K562 (cell line): ENCODE measurements around the gene RNF25. TPM values are rescaled to one million over a fixed set of nuclear protein-coding genes. Genes with fewer than 3 reads are reported as not detected.
A peak's percentile ranks its signal among the peaks of the same experiment; 100 is the strongest.

ENCODE experiments used
- ATF1 ChIP-seq, 2 experiments: fragments of 450-650 bp in 1 of 2; IDR thresholded peaks; 2 replicates each; pipeline ENCODE4 v1.6.1; 2016; ENCODE audit warnings: missing compliant biosample characterization in 1 of 2, missing genetic modification characterization in 1 of 2
- BDP1 ChIP-seq: IDR thresholded peaks from 3 replicates; pipeline ENCODE4 v1.6.1; 2011; ENCODE audit not compliant: insufficient read length, insufficient read depth
- GABPB1 ChIP-seq: sonication (generic); formaldehyde crosslinking; IDR thresholded peaks from 2 replicates; pipeline ENCODE4 v1.8.0; 2022; ENCODE audit warnings: mild to moderate bottlenecking, missing genetic modification reagents
- JUND ChIP-seq, 2 experiments: IDR thresholded peaks; 2 replicates in 1 of 2; 3 replicates in 1 of 2; pipeline ENCODE4 v1.6.1; 2011; ENCODE audit warnings: borderline replicate concordance in 2 of 2, low read depth in 2 of 2, low read length in 2 of 2, improper control_type of control experiment in 1 of 2, missing biosample characterization in 1 of 2, missing genetic modification characterization in 1 of 2, missing genetic modification reagents in 1 of 2
- KDM5B ChIP-seq: fragments of 200-600 bp; sonication (generic); IDR thresholded peaks from 2 replicates; pipeline ENCODE4 v1.6.1; 2012; ENCODE audit warnings: low read depth, mild to moderate bottlenecking, moderate library complexity, low read length, control low read depth, inconsistent platforms; ENCODE audit not compliant: insufficient replicate concordance
- LCOR ChIP-seq: sonication (generic); formaldehyde crosslinking; IDR thresholded peaks from 2 replicates; pipeline ENCODE4 v1.8.0; 2022; ENCODE audit warnings: mild to moderate bottlenecking, missing genetic modification reagents
- MCM3 ChIP-seq: fragments of 450-650 bp; IDR thresholded peaks from 2 replicates; pipeline ENCODE4 v1.6.1; 2016
- MTA1 ChIP-seq: fragments of 450-650 bp; IDR thresholded peaks from 2 replicates; pipeline ENCODE4 v1.6.1; 2017; ENCODE audit warnings: borderline replicate concordance
- NCOA6 ChIP-seq: fragments of 450-650 bp; IDR thresholded peaks from 2 replicates; pipeline ENCODE4 v1.6.1; 2017; ENCODE audit warnings: mild to moderate bottlenecking
- NFRKB ChIP-seq: fragments of 450-650 bp; IDR thresholded peaks from 2 replicates; pipeline ENCODE4 v1.6.1; 2016; ENCODE audit warnings: low read depth
- POLR3A ChIP-seq: IDR thresholded peaks from 2 replicates; pipeline ENCODE4 v1.6.1; 2011; ENCODE audit warnings: borderline replicate concordance, mild to moderate bottlenecking, moderate library complexity; ENCODE audit not compliant: insufficient read length, insufficient read depth; ENCODE audit errors: extremely low read depth
- RBBP5 ChIP-seq: fragments of 200-600 bp; sonication (generic); IDR thresholded peaks from 2 replicates; pipeline ENCODE4 v1.6.1; 2012; ENCODE audit warnings: borderline replicate concordance, mild to moderate bottlenecking, low read length, control low read depth, inconsistent platforms; ENCODE audit not compliant: insufficient read depth, poor library complexity, severe bottlenecking
- SAP30 ChIP-seq: fragments of 200-600 bp; sonication (generic); IDR thresholded peaks from 2 replicates; pipeline ENCODE4 v1.6.1; 2012; ENCODE audit warnings: borderline replicate concordance, low read depth, mild to moderate bottlenecking, moderate library complexity, low read length, control low read depth, inconsistent platforms; ENCODE audit not compliant: insufficient read depth, poor library complexity, severe bottlenecking
- SP2 ChIP-seq: IDR thresholded peaks from 2 replicates; pipeline ENCODE4 v1.6.1; 2011; ENCODE audit warnings: mild to moderate bottlenecking, low read depth, low read length, moderate library complexity; ENCODE audit not compliant: poor library complexity, severe bottlenecking; ENCODE audit errors: extremely low read depth
- SRF ChIP-seq, 2 experiments: fragments of 250-450, 450-650 bp in 1 of 2; sonication (Bioruptor Pico) in 1 of 2; sonication (generic) in 1 of 2; formaldehyde crosslinking; IDR thresholded peaks; 2 replicates each; pipeline versions ENCODE4 v1.5.0 to v1.5.1; 2020 to 2022; ENCODE audit warnings: mild to moderate bottlenecking in 1 of 2, missing genetic modification reagents in 1 of 2
- TCF3 ChIP-seq: sonication (generic); formaldehyde crosslinking; IDR thresholded peaks from 2 replicates; pipeline ENCODE4 v1.4.0; 2020; ENCODE audit warnings: mild to moderate bottlenecking, missing genetic modification reagents
- ZNF121 ChIP-seq: sonication (generic); formaldehyde crosslinking; conservative IDR thresholded peaks from 2 replicates; pipeline ENCODE4 v1.8.0; 2022; ENCODE audit warnings: missing genetic modification reagents
- ZNF324 ChIP-seq: fragments of 250-450 bp; sonication (Bioruptor Pico); IDR thresholded peaks from 2 replicates; pipeline ENCODE4 v1.4.0; 2020; ENCODE audit warnings: mild to moderate bottlenecking
- ZNF586 ChIP-seq: fragments of 450-650 bp; formaldehyde crosslinking; conservative IDR thresholded peaks from 2 replicates; pipeline ENCODE4 v1.4.0; 2020; ENCODE audit warnings: mild to moderate bottlenecking, moderate library complexity
- ZNF76 ChIP-seq: fragments of 250-450 bp; sonication (Bioruptor Pico); IDR thresholded peaks from 2 replicates; pipeline ENCODE4 v1.4.0; 2020; ENCODE audit warnings: mild to moderate bottlenecking, moderate library complexity, borderline replicate concordance
- polyA plus RNA-seq, 8 experiments: library from polyadenylated mRNA; depleted of rRNA in 4 of 8; stranded (reverse) in 5 of 8; unstranded in 3 of 8; fragments of >200 nt; fragmentation: Nextera tagmentation in 2 of 8; fragmentation: Illumina TruSeq in 1 of 8; extraction: Ambion mirVana in 2 of 8; extraction: Trizol in 1 of 8; gene quantifications; 2 replicates each; pipeline versions ENCODE4 v1.2.1 to v1.2.3, GENCODE V29; 2011 to 2014; ENCODE audit warnings: inconsistent platforms in 1 of 8, missing spikeins in 1 of 8
- total RNA-seq, 7 experiments: library from RNA; depleted of rRNA in 6 of 7; stranded (reverse); fragments of >200 nt in 6 of 7; fragmentation: Illumina TruSeq in 2 of 7; extraction: Trizol in 2 of 7; gene quantifications; 2 replicates each; pipeline versions ENCODE4 v1.2.1 to v1.2.3, GENCODE V29; 2011 to 2021; ENCODE audit warnings: low replicate concordance in 1 of 7
- TF ChIP-seq, protein P1 (sequence below): IDR thresholded peaks from 2 replicates; pipeline ENCODE4 v1.6.1; 2012; ENCODE audit warnings: low read depth, low read length, improper control_type of control experiment, borderline replicate concordance
- TF ChIP-seq, protein P2 (sequence below): sonication (generic); formaldehyde crosslinking; IDR thresholded peaks from 2 replicates; pipeline ENCODE4 v1.9.0; 2022; ENCODE audit warnings: mild to moderate bottlenecking, missing genetic modification reagents
- TF ChIP-seq, protein P3 (sequence below), 2 experiments: fragments of 450-650 bp; IDR thresholded peaks; 2 replicates each; pipeline ENCODE4 v1.6.1; 2016

RNF25 gene
- total and polyA plus RNA-seq, 9 of the 15 experiments (the other 6 are each of a cell fraction or from before 2014, with no cell fraction given): 2.3 to 49.8 (median 20.5) TPM

DNA sequence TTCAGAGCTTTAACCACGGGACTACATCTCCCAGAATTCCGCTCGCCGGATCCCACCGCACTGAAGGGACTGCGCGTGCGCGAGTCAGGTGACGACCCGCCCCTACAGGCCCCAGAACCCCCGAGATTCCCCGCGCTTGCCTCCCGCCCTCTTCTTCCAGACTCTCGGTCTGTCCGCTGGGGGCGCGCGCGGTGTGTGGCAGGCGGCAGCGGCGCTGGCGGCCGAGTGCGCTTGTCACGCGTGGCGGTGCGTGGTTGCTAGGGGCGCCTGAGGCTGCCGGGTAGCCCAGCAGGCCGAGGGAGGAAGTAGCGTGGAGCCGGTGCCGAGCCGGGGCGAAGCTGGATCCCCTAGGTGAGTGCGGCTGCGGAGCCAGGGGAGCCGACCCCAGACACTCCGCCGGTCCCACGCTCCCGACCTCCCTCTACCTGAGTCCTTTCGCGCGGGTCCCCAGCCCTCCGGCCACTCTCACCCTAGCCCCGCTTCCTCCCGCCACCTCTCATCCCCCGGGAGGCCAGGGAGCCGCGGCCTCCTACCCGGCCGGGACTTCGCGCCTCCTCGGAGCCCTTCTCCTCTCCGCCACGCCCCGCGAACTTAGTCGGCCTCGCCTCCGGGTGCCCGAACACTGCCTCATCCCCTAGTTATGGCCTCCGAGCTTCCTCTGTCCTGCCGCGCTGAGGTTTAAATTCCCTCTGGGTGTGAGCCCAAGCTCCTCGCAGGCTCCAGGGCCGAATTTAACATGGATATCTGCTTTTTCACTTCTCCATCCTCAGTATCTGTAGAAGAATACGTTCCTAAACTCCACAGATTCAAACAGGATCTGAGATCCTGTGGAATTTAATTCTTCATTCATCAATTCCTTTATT lies 39.1 kb upstream of the RNF25 start, which contains the start of gene TTLL4 (continued):
- no peak for TF ChIP-seq ATF1 (CRISPR knock-in tag; IDR thresholded peaks at IDR 0.05)
- TF ChIP-seq ATF1 (tag; IDR thresholded peaks at IDR 0.05): peak; percentile 61
- TF ChIP-seq BDP1: no peak
- TF ChIP-seq MTA1: peak; percentile 75; the same call in 1 of the 2 replicates
- TF ChIP-seq ZNF324 (CRISPR knock-in tag): no peak
- TF ChIP-seq, protein P1, sequence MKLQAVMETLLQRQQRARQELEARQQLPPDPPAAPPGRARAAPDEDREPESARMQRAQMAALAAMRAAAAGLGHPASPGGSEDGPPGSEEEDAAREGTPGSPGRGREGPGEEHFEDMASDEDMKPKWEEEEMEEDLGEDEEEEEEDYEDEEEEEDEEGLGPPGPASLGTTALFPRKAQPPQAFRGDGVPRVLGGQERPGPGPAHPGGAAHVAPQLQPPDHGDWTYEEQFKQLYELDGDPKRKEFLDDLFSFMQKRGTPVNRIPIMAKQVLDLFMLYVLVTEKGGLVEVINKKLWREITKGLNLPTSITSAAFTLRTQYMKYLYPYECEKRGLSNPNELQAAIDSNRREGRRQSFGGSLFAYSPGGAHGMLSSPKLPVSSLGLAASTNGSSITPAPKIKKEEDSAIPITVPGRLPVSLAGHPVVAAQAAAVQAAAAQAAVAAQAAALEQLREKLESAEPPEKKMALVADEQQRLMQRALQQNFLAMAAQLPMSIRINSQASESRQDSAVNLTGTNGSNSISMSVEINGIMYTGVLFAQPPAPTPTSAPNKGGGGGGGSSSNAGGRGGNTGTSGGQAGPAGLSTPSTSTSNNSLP: no peak
- TF ChIP-seq ZNF586 (CRISPR knock-in tag): no peak
- TF ChIP-seq POLR3A: no peak
- TF ChIP-seq JUND (IDR thresholded peaks at IDR 0.05; ENCODE audit: borderline replicate concordance, low read depth, low read length): 0 out of 2 replicates have a peak, but pooled peaks have one; percentile 24
- no peak; the same call in 2 of the 3 replicates for TF ChIP-seq JUND (tag; IDR thresholded peaks at IDR 0.05; ENCODE audit: borderline replicate concordance, low read depth, low read length)
- 0 out of 2 replicates have a peak, but pooled peaks have one; percentile 53 for TF ChIP-seq LCOR (CRISPR knock-in tag)
- no peak for TF ChIP-seq MCM3
- peak; percentile 70 for TF ChIP-seq KDM5B
- TF ChIP-seq, protein P2, sequence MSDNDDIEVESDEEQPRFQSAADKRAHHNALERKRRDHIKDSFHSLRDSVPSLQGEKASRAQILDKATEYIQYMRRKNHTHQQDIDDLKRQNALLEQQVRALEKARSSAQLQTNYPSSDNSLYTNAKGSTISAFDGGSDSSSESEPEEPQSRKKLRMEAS (CRISPR knock-in tag): peak; percentile 90
- peak; percentile 40; the same call in 1 of the 2 replicates for TF ChIP-seq TCF3 (CRISPR knock-in tag)
- TF ChIP-seq SP2: no peak
- peak; percentile 74 for TF ChIP-seq GABPB1 (CRISPR knock-in tag)
- peak in 1 of 2 experiments; percentile 27; a peak in 1 of 4 replicates for TF ChIP-seq SRF (CRISPR knock-in tag; IDR thresholded peaks at IDR 0.05)
- TF ChIP-seq, protein P3, sequence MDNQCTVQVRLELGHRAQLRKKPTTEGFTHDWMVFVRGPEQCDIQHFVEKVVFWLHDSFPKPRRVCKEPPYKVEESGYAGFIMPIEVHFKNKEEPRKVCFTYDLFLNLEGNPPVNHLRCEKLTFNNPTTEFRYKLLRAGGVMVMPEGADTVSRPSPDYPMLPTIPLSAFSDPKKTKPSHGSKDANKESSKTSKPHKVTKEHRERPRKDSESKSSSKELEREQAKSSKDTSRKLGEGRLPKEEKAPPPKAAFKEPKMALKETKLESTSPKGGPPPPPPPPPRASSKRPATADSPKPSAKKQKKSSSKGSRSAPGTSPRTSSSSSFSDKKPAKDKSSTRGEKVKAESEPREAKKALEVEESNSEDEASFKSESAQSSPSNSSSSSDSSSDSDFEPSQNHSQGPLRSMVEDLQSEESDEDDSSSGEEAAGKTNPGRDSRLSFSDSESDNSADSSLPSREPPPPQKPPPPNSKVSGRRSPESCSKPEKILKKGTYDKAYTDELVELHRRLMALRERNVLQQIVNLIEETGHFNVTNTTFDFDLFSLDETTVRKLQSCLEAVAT (IDR thresholded peaks at IDR 0.05): no peak
- peak; percentile 63 for TF ChIP-seq SAP30
- peak; percentile 51; the same call in 1 of the 2 replicates for TF ChIP-seq NFRKB
- no peak for TF ChIP-seq ZNF121 (CRISPR knock-in tag)
- TF ChIP-seq RBBP5: peak; percentile 74
- TF ChIP-seq NCOA6: no peak
- 0 out of 2 replicates have a peak, but pooled peaks have one; percentile 7 for TF ChIP-seq ZNF76 (CRISPR knock-in tag)
